ENCODE data around the gene SQOR.
"Not testable (repeated sequence)": the region's sequence is repeated elsewhere in the genome, so short reads cannot be mapped to it uniquely, and the experiment has no call there.

SQOR gene

GRCh38 chr15:45641999-45642932 is 7.4 kb downstream of the SQOR start:
- Histone ChIP-seq H3K4me1 (ENCODE audit: insufficient read depth, low read length) (no peaks in the 10 kb centered on the region), H3K9ac (ENCODE audit: low read depth, low read length) (no peak overlapping the region), H3K9me3 (ENCODE audit: control insufficient read depth, insufficient read depth, low read length) (no peaks in the 10 kb centered on the region), H3K36me3 (ENCODE audit: insufficient read depth, low read length) (no peaks in the 10 kb centered on the region)

- no peak overlapping the region for H3K9ac ChIP-seq (ENCODE audit: low read depth, low read length)
- H3K4me1 ChIP-seq (ENCODE audit: insufficient read depth, low read length) = no peaks in the 10 kb centered on the region; the same call in 1 of the 2 replicates
- H3K9me3 ChIP-seq (ENCODE audit: control insufficient read depth, insufficient read depth, low read length) = no peaks in the 10 kb centered on the region
- H3K36me3 ChIP-seq (ENCODE audit: insufficient read depth, low read length) = no peaks in the 10 kb centered on the region
These were observed 9.6 kb downstream of the SQOR start for GRCh38 chr15:45644437-45644836.

- H3K9ac ChIP-seq (ENCODE audit: low read depth, low read length) = no peak overlapping the region
- H3K4me1 ChIP-seq (ENCODE audit: insufficient read depth, low read length) = no peaks in the 10 kb centered on the region; the same call in 1 of the 2 replicates
These were observed 10.5 kb downstream of the SQOR start for GRCh38 chr15:45645026-45645980.

GRCh38 chr15:45646220-45646619 is 11.4 kb downstream of the SQOR start:
- H3K9me3 ChIP-seq (ENCODE audit: control insufficient read depth, insufficient read depth, low read length) = no peaks in the 10 kb centered on the region
- H3K4me1 ChIP-seq (ENCODE audit: insufficient read depth, low read length) = no peaks in the 10 kb centered on the region; the same call in 1 of the 2 replicates
- H3K36me3 ChIP-seq (ENCODE audit: insufficient read depth, low read length) = no peaks in the 10 kb centered on the region
- no peak overlapping the region for H3K9ac ChIP-seq (ENCODE audit: low read depth, low read length)

More at GRCh38 chr15:45645026-45645980, 10.5 kb downstream of the SQOR start:
- Histone ChIP-seq H3K36me3 (ENCODE audit: insufficient read depth, low read length) (no peaks in the 10 kb centered on the region), H3K9me3 (ENCODE audit: control insufficient read depth, insufficient read depth, low read length) (no peaks in the 10 kb centered on the region)

GRCh38 chr15:45647828-45648227 is 13.0 kb downstream of the SQOR start:
- Histone ChIP-seq H3K9ac (ENCODE audit: low read depth, low read length) (no peak overlapping the region), H3K4me1 (ENCODE audit: insufficient read depth, low read length) (no peaks in the 10 kb centered on the region; the same call in 1 of the 2 replicates), H3K9me3 (ENCODE audit: control insufficient read depth, insufficient read depth, low read length) (no peaks in the 10 kb centered on the region), H3K36me3 (ENCODE audit: insufficient read depth, low read length) (no peaks in the 10 kb centered on the region)

GRCh38 chr15:45648521-45649200 is 13.8 kb downstream of the SQOR start:
- Histone ChIP-seq H3K9ac (ENCODE audit: low read depth, low read length) (no peak overlapping the region), H3K9me3 (ENCODE audit: control insufficient read depth, insufficient read depth, low read length) (no peaks in the 10 kb centered on the region), H3K36me3 (ENCODE audit: insufficient read depth, low read length) (no peaks in the 10 kb centered on the region), H3K4me1 (ENCODE audit: insufficient read depth, low read length) (no peaks in the 10 kb centered on the region; the same call in 1 of the 2 replicates)

- H3K9me3 ChIP-seq (ENCODE audit: control insufficient read depth, insufficient read depth, low read length); H3K4me1 ChIP-seq (ENCODE audit: insufficient read depth, low read length); H3K9ac ChIP-seq (ENCODE audit: low read depth, low read length); H3K36me3 ChIP-seq (ENCODE audit: insufficient read depth, low read length): not testable (repeated sequence)
These were observed 15.2 kb downstream of the SQOR start for GRCh38 chr15:45650007-45650406.

- H3K4me1 ChIP-seq (ENCODE audit: insufficient read depth, low read length) = no peaks in the 10 kb centered on the region; the same call in 1 of the 2 replicates
- no peaks in the 10 kb centered on the region for H3K9me3 ChIP-seq (ENCODE audit: control insufficient read depth, insufficient read depth, low read length)
- H3K36me3 ChIP-seq (ENCODE audit: insufficient read depth, low read length) = no peaks in the 10 kb centered on the region
- H3K9ac ChIP-seq (ENCODE audit: low read depth, low read length) = no peak overlapping the region
These were observed 16.2 kb downstream of the SQOR start for GRCh38 chr15:45650889-45651525.

- H3K36me3 ChIP-seq (ENCODE audit: insufficient read depth, low read length) = no peaks in the 10 kb centered on the region
- no peaks in the 10 kb centered on the region; the same call in 1 of the 2 replicates for H3K4me1 ChIP-seq (ENCODE audit: insufficient read depth, low read length)
- no peaks in the 10 kb centered on the region for H3K9me3 ChIP-seq (ENCODE audit: control insufficient read depth, insufficient read depth, low read length)
- no peak overlapping the region for H3K9ac ChIP-seq (ENCODE audit: low read depth, low read length)
These were observed 19.0 kb downstream of the SQOR start for GRCh38 chr15:45653702-45654424.

GRCh38 chr15:45654749-45655148 is 19.9 kb downstream of the SQOR start:
- Histone ChIP-seq H3K36me3 (ENCODE audit: insufficient read depth, low read length) (no peaks in the 10 kb centered on the region), H3K9me3 (ENCODE audit: control insufficient read depth, insufficient read depth, low read length) (no peaks in the 10 kb centered on the region), H3K9ac (ENCODE audit: low read depth, low read length) (no peak overlapping the region), H3K4me1 (ENCODE audit: insufficient read depth, low read length) (no peaks in the 10 kb centered on the region)

- Histone ChIP-seq H3K9ac (ENCODE audit: low read depth, low read length) (no peak overlapping the region), H3K4me1 (ENCODE audit: insufficient read depth, low read length) (peaks cover 7% of the 10 kb centered on the region; the same call in 1 of the 2 replicates), H3K36me3 (ENCODE audit: insufficient read depth, low read length) (no peaks in the 10 kb centered on the region), H3K9me3 (ENCODE audit: control insufficient read depth, insufficient read depth, low read length) (no peaks in the 10 kb centered on the region)
These were observed 22.4 kb downstream of the SQOR start for GRCh38 chr15:45657254-45657653.

GRCh38 chr15:45657764-45658545 is 23.1 kb downstream of the SQOR start:
- Histone ChIP-seq H3K9me3 (ENCODE audit: control insufficient read depth, insufficient read depth, low read length) (no peaks in the 10 kb centered on the region), H3K4me1 (ENCODE audit: insufficient read depth, low read length) (peaks cover 7% of the 10 kb centered on the region; the same call in 1 of the 2 replicates), H3K9ac (ENCODE audit: low read depth, low read length) (no peak overlapping the region), H3K36me3 (ENCODE audit: insufficient read depth, low read length) (no peaks in the 10 kb centered on the region)

Measured in ES-I3 (cell line).